Astrocyte of the cerebellum (primary cell): ENCODE measurements around the gene TAS2R1.
"Not testable (repeated sequence)": the region's sequence is repeated elsewhere in the genome, so short reads cannot be mapped to it uniquely, and the experiment has no call there.

Source experiments
- DNase-seq: peaks from one replicate; pipeline ENCODE4 v3.0.0-alpha.2; 2011; ENCODE audit warnings: low read depth
- H3K4me3 ChIP-seq: 2 replicates; pipeline ENCODE4 v1.5.1; 2011; ENCODE audit warnings: mild to moderate bottlenecking, low read depth, low read length, moderate library complexity
- in situ Hi-C: cut with HindIII; loops from 2 replicates; pipeline ENCODE4 v1.10.0; 2017; ENCODE audit warnings: low sequenced_read_pairs
- TF ChIP-seq, protein P1 (sequence below): IDR thresholded peaks from 2 replicates; pipeline ENCODE4 v1.5.1; 2012; ENCODE audit warnings: low read length, low read depth, moderate library complexity, mild to moderate bottlenecking; ENCODE audit errors: missing control alignments

TAS2R1 gene

DNA sequence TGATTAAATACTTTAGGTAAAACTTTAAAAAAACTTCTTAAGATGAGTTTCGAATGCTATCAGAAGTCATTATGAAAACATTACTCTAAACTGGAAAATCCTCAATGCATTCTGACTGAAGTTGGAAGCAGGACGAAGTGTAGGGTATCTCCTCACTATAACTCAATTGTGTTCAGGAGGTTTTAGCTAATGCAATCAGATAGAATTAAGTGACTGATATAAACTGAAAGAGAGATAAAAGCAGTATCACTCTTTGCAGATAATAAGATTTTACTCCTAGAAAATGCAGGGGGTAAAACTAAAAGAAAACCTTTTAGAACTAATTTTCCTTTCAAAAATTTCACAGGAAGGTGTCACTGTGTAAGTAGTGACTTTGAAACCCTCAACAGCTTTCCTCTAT lies 22.1 kb downstream of the TAS2R1 start:
- no peak for DNase-seq
- TF ChIP-seq, protein P1, sequence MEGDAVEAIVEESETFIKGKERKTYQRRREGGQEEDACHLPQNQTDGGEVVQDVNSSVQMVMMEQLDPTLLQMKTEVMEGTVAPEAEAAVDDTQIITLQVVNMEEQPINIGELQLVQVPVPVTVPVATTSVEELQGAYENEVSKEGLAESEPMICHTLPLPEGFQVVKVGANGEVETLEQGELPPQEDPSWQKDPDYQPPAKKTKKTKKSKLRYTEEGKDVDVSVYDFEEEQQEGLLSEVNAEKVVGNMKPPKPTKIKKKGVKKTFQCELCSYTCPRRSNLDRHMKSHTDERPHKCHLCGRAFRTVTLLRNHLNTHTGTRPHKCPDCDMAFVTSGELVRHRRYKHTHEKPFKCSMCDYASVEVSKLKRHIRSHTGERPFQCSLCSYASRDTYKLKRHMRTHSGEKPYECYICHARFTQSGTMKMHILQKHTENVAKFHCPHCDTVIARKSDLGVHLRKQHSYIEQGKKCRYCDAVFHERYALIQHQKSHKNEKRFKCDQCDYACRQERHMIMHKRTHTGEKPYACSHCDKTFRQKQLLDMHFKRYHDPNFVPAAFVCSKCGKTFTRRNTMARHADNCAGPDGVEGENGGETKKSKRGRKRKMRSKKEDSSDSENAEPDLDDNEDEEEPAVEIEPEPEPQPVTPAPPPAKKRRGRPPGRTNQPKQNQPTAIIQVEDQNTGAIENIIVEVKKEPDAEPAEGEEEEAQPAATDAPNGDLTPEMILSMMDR = no peak
- in situ Hi-C loops = no loop called here
- no peak overlapping the region for H3K4me3 ChIP-seq

DNA sequence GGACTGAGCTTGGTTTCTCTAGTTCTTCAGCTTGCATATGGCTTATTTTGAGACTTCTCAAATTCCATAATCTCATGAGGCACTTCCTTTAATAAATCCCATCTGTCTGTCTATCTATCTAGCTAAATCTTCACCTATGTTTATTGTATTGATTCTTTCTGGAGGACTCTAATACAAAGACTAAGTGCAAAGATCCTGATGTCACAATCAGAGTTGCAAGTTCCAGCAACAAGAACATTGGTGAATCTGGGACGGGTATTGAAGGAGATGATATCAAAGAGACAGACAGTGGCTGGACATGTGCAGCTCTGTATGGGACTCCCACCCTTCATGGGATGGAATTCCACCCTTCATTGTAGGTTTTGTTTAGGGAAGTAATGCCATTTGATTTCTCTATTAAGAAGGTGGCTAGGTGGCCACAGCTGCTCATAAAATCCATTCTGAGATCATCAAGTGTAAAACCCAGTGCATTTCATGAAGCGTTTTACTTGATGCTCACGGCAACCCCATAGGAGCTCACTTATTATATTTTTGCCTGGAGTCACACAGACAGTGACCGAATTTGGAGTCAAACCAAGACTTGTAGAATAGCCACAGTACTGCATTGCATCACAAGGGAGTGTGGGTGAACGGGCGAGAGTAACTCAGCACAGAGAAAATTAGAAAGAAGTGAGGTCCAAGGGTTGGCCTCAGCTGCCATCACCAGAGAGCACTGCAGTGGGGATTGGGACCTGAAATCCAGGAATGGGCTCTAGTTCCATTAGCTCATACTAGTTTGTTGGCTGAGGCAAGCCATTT lies 24.9 kb downstream of the TAS2R1 start:
- no peak for DNase-seq
- no peak overlapping the region for H3K4me3 ChIP-seq
- TF ChIP-seq, protein P1 = no peak
- in situ Hi-C loops = no loop called here

DNA sequence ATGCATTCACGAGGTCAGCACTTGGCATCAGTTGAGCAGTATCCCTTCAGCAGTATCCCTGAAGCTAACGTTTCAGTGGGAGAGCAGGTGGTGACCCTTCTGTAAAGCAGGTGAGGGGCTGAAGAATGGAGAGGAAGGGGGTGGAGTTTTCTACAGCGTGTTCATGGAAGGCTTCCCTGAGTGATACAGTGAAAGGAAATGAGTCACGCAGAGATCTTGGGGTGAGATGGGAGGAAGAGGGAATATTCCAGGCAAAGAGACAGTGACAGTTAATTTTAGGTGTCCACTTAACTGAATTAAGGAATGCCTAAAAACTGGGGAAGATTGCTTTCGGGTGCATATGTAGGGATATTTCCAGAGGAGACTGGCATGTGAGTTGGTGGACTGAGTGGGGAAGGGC lies 25.7 kb downstream of the TAS2R1 start:
- TF ChIP-seq, protein P1 = no peak
- H3K4me3 ChIP-seq = no peak overlapping the region
- in situ Hi-C loops = no loop called here
- no peak for DNase-seq

DNA sequence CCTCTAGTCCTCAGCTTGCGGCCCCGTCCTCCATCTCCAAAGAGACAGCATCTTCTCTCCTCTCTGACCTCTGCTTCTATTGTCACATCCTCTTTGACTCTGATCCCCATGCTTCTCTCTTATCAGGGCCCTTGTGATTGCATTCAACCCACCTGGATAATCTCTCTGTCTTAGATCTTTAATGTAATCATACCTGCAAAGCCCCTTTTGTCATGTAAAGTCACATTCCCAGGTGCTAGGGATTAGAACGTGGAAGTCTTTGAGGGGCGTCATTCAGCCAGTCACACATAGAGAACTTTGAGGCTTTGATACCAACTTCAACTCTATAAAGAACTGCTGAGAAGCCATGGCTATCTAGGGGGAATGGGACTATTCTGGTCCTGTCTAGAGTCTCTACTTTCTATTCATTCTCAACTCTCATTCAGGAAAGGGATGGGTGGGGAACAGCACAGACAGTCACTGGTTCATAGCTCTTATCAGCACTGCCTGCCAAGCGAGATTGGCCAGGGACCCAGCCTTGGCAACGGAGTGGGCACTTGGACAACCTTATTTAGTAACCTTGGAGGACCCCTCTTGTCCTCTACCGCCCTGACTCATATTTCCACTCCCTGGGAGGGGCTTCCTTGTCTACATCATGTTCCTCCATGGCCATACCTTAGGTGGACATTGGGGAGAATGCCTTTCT lies 29.0 kb downstream of the TAS2R1 start:
- no peak overlapping the region for H3K4me3 ChIP-seq
- in situ Hi-C loops = no loop called here
- TF ChIP-seq, protein P1 = no peak
- no peak for DNase-seq

DNA sequence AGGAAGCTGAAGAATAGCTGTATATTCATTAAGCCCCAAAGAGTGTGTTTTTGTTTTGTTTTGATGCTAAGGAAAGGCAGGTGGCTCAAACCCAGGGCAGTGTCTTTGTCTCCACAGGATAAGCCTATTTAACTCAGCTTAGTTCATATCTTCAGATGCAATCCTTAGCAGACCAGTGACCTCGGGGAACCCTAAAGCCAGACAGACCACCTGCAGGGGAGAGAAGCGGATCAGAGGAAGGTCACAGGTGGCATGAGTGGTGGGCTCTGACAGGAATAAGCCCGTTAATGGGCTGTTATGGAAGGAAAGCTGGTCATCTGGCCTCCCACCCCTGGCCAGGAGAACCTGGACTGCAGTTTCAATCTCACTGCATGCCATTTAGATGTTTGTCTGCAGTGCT lies 30.8 kb downstream of the TAS2R1 start:
- no peak overlapping the region for H3K4me3 ChIP-seq
- DNase-seq = no peak
- in situ Hi-C loops = no loop called here
- TF ChIP-seq, protein P1 = no peak

DNA sequence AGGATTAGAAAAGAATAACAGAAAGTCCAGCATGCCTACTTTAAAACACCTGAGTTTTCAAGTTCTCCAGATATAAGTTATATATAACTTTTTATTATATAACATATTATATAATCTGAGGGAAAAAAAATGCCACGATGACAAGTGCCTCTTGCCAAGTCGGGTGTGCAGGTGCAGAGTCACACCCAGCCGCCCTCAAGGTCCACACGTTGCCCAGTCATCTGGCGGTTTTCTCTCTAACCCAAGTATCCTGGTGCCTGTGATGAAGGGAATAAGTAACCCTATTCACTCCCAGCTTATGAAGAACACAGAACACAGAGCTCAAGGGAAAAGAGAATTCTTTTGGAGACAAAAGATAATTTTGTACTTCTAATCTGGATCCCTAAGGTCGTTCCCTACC lies 31.8 kb downstream of the TAS2R1 start:
- H3K4me3 ChIP-seq, DNase-seq, in situ Hi-C loops: not testable (repeated sequence)

DNA sequence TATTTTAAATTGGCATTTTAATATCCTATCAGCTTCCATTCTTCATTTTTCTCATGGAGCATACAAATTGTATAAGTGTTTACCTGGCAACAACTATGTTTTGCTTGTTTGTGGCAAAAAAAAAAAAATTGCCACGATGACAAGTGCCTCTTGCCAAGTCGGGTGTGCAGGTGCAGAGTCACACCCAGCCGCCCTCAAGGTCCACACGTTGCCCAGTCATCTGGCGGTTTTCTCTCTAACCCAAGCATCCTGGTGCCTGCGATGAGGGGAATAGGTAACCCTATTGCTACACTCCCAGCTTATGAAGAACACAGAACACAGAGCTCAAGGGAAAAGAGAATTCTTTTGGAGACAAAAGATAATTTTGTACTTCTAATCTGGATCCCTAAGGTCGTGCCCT lies 32.8 kb downstream of the TAS2R1 start:
- DNase-seq, H3K4me3 ChIP-seq, in situ Hi-C loops: not testable (repeated sequence)
